Mucosa of stomach (tissue), 1 donor: ENCODE data around the gene GNRH2.
"Not testable (repeated sequence)": the region's sequence is repeated elsewhere in the genome, so short reads cannot be mapped to it uniquely, and the experiment has no call there.

Source experiments
- H3K27me3 ChIP-seq: one replicate; pipeline ENCODE4 v1.7.0; 2013; ENCODE audit warnings: mild to moderate bottlenecking, low read length; ENCODE audit not compliant: control insufficient read depth, insufficient read depth
- H3K36me3 ChIP-seq: one replicate; pipeline ENCODE4 v1.7.0; 2013; ENCODE audit warnings: low read length; ENCODE audit not compliant: control insufficient read depth, insufficient read depth
- H3K4me1 ChIP-seq: one replicate; pipeline ENCODE4 v1.7.0; 2013; ENCODE audit warnings: mild to moderate bottlenecking, low read length; ENCODE audit not compliant: control insufficient read depth, insufficient read depth
- H3K4me3 ChIP-seq: one replicate; pipeline ENCODE4 v1.7.0; 2013; ENCODE audit warnings: low read length
- H3K9ac ChIP-seq: one replicate; pipeline ENCODE4 v1.7.0; 2013; ENCODE audit warnings: mild to moderate bottlenecking, low read length, moderate library complexity
- H3K9me3 ChIP-seq: one replicate; pipeline ENCODE4 v1.7.0; 2013; ENCODE audit warnings: mild to moderate bottlenecking, low read length, moderate library complexity; ENCODE audit not compliant: control insufficient read depth
- donor health status: Pancreatic carcinoma.

The GNRH2 gene

DNA sequence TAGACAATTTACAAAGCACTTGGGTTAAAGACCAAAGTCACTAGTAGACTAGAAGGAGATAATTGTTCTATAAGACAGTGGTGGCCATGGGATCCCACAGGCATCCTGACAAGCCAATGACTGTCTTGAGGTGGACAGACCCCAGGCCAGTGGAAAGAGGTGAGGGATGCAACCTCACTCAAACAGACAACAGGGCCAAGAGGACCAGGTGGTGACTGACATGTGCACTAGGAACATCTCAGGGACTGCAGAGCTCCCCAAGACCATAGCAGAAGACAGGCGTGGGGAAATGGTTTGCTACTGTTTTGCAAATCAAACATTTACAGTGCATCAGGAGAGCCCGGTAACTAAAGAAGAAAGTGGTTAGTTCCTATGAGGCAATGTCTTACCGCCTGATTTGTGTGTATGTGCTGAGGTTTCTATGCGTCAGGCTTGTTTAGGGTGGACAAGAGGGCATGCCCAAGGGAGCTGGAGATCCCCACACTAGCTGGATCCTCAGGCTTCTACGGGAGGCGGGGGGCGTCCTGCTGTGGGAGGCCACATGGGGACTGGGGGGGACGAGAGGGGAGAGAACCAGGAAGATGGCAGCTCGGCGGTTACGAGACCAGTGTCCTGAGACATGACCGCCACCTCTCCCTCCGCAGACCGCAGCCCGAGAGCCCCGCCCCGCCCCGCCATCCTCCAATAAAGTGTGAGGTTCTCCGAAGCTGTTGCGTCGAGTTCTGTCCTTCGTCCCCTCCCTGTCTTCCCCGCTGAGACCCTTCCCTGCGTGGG is 1.8 kb downstream of the GNRH2 start:
- Histone ChIP-seq H3K4me1 (peaks cover 19% of the 10 kb centered on the region), H3K4me3 (peak overlapping the region; percentile 79), H3K27me3 (no peaks in the 10 kb centered on the region), H3K9ac (peak overlapping the region; percentile 70), H3K36me3 (peaks cover 9% of the 10 kb centered on the region), H3K9me3 (no peaks in the 10 kb centered on the region)

DNA sequence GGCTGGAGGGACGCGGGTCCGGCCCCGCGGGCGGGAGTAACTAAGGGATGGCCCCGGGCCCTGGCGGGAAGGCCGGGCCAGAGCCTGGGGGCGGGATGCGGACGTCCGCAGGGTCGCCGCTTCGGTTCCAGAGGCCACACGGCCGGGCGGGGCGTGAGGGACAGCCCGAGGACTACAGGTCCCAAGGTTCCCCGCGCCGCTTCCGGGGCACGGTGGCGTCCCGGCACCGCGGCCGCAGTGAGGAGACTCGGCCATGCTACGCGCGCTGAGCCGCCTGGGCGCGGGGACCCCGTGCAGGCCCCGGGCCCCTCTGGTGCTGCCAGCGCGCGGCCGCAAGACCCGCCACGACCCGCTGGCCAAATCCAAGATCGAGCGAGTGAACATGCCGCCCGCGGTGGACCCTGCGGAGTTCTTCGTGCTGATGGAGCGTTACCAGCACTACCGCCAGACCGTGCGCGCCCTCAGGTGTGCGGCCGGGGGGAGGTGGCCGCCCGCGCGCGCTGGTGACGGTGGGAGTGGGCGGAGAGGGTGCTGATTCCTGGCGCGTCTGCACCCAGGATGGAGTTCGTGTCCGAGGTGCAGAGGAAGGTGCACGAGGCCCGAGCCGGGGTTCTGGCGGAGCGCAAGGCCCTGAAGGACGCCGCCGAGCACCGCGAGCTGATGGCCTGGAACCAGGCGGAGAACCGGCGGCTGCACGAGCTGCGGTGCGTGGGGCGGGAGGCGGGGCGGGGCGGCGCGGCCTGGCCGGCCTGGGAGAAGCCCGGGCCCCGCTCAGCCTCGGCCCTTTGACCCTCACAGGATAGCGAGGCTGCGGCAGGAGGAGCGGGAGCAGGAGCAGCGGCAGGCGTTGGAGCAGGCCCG is 2.6 kb downstream of the GNRH2 start, which contains the start of gene MRPS26:
TSS of gene MRPS26 (plus strand) at position 237 of the 861 bp plus-strand sequence. CDS start at position 254, 17 bp downstream.
- peak within 1 kb of the TSS; percentile 70 for H3K9ac ChIP-seq
- peaks cover 19% of the 10 kb centered on the region for H3K4me1 ChIP-seq
- peaks cover 9% of the 10 kb centered on the region for H3K36me3 ChIP-seq
- peak within 1 kb of the TSS; percentile 79 for H3K4me3 ChIP-seq
- H3K27me3 ChIP-seq = no peaks in the 10 kb centered on the region
- H3K9me3 ChIP-seq = no peaks in the 10 kb centered on the region

DNA sequence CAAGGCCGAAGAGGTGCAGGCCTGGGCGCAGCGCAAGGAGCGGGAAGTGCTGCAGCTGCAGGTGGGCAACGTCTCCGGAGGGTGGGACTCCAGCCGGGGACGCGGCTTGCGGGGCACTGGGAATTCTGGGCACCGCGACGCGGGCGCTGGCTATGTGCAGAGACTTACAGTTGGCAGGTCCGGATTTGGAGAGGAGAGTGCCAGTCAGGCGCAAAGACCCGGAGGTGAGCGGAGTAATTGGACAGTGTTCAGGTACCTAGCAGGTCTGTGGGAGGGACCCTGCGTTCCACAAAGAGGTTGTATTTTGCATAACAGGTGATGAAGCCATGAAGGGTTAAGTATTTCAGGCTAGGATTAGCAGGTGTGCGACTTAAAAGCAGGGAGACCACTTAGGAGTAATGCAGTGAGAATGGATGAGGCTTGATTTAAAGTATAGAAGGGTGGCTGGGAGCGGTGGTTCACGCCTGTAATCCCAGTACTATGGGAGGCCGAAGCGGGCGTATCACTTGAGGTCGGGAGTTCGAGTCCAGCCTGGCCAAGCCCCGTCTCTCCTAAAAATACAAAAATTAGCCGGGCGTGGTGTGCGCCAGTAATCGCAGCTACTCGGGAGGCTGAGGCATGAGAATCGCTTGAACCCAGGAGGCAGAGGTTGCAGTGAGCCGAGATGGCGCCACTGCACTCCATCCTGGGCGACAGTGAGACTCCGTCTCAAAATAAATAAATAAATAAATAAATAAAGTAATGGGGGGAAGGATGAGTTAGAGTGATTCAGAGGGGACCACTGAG is 3.4 kb downstream of the GNRH2 start:
- H3K4me1 ChIP-seq = peaks cover 15% of the 10 kb centered on the region
- peaks cover 9% of the 10 kb centered on the region for H3K36me3 ChIP-seq
- H3K4me3 ChIP-seq = peak overlapping the region; percentile 79
- H3K9me3 ChIP-seq = no peaks in the 10 kb centered on the region
- peak overlapping the region; percentile 70 for H3K9ac ChIP-seq
- no peaks in the 10 kb centered on the region for H3K27me3 ChIP-seq

DNA sequence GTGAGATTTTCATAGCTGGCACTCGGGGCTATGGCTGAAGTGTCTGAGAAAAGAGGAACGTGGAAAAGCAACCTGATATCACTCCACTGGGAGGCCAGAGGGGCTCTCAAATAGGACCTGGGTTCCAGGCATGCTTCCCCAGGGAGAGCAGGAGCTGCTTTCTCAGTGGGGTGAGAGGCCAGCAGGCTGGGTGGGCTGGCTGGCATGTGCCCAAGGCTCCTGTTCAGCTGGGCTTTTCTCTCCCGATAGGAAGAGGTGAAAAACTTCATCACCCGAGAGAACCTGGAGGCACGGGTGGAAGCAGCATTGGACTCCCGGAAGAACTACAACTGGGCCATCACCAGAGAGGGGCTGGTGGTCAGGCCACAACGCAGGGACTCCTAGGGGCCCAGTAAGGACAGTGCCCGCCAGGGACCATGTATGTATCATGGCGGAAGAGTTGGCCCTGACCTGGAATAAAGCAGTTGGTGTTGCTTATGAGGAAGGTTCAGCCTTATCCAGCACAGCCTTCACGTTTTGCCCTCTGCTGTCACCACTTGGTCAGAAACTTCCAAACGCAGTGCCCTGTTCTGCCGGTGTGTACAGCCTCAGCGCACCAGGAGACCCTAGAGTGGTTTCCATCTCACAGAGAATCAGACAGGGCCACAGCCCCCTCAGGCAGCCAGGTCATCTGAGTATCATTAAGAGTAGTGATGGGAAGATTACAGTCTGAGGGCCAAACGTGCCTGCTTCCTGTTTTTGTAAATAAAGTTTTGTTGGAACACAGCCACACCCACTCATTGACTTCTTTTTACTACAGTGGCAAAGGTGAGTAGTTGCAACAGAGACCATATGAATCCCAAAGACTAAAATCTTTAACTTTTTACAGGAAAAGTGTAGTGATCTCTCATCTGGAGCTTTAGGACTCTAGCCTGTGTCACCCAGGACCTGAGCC is 4.3 kb downstream of the GNRH2 start:
- no peak overlapping the region for H3K4me3 ChIP-seq

DNA sequence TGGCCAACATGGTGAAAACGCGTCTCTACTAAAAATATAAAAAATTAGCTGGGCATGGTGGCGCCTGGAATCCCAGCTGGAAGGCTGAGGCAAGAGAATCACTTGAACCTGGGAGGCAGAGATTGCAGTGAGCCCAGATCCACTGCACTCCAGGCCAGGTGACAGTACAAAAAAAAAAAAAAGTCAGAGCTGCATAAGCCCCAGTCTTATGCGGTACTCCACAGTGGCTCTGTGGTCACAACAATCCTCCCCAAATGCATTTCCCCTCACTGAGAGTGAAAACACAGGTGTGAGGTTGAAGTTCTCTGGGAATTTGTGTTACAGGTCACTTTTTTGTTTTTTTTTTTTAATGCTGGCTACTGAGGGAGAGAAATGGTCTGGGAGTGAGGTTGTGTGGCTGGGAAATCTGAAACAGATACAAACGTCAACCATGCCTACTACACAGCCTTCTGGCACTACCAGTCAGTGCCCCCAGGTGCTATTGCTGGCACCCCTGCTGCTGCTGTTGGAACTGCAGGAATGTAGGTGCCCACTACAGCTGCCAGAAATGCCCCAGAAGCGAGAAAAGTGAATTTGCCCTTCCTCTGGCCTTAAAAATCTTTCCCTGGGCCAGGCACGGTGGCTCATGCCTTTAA is 8.1 kb downstream of the GNRH2 start:
- Histone ChIP-seq H3K9ac (no peak overlapping the region), H3K4me3 (no peak overlapping the region), H3K27me3 (no peaks in the 10 kb centered on the region)

More for the DNA sequence above, 4.3 kb downstream of the GNRH2 start:
- peaks cover 13% of the 10 kb centered on the region for H3K4me1 ChIP-seq
- peaks cover 9% of the 10 kb centered on the region for H3K36me3 ChIP-seq
- no peaks in the 10 kb centered on the region for H3K27me3 ChIP-seq
- no peak overlapping the region for H3K9ac ChIP-seq
- H3K9me3 ChIP-seq = no peaks in the 10 kb centered on the region

DNA sequence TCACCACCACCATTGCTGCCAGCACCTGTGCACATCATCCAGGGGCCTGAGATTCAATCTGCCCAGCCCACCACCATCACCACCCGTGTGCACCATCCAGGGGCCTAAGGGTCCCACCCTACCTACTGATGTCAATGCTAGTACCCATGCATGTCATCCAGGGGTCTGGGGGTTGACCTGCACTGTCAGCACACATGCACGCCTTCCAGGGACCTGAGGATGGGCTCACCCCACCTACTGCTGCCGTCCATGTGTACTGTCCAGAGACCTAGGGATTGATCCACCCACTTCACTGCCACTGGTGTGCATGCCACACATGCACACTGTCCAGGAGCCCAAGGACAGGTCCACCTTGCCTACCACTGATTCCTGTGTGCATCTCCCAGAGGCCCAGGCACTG is 16.1 kb downstream of the GNRH2 start:
- Histone ChIP-seq H3K9ac (no peak overlapping the region), H3K4me1 (no peaks in the 10 kb centered on the region), H3K36me3 (no peaks in the 10 kb centered on the region), H3K9me3 (no peaks in the 10 kb centered on the region), H3K27me3 (no peaks in the 10 kb centered on the region), H3K4me3 (no peak overlapping the region)

More for the DNA sequence above, 8.1 kb downstream of the GNRH2 start:
- Histone ChIP-seq H3K9me3 (no peaks in the 10 kb centered on the region), H3K4me1 (peaks cover 13% of the 10 kb centered on the region), H3K36me3 (peaks cover 9% of the 10 kb centered on the region)

DNA sequence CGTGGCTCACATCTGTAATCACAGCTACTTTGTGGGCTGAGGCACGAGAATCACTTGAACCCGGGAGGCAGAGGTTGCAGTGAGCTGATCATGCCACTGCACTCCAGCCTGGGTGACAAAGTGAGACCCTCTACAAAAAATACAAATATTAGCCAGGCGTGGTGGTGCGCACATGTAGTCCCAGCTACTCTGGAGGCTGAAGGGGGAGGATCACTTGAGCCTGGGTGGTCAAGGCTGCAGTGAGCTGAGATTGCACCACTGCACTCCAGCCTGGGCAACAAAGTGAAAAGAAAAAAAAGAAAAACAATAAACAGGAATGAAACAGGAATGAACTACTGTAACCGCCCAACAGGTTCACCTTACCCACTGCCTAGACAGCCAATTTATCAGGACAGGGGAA is 20.7 kb downstream of the GNRH2 start:
- H3K4me1 ChIP-seq, H3K9ac ChIP-seq, H3K4me3 ChIP-seq, H3K27me3 ChIP-seq, H3K36me3 ChIP-seq, H3K9me3 ChIP-seq: not testable (repeated sequence)

DNA sequence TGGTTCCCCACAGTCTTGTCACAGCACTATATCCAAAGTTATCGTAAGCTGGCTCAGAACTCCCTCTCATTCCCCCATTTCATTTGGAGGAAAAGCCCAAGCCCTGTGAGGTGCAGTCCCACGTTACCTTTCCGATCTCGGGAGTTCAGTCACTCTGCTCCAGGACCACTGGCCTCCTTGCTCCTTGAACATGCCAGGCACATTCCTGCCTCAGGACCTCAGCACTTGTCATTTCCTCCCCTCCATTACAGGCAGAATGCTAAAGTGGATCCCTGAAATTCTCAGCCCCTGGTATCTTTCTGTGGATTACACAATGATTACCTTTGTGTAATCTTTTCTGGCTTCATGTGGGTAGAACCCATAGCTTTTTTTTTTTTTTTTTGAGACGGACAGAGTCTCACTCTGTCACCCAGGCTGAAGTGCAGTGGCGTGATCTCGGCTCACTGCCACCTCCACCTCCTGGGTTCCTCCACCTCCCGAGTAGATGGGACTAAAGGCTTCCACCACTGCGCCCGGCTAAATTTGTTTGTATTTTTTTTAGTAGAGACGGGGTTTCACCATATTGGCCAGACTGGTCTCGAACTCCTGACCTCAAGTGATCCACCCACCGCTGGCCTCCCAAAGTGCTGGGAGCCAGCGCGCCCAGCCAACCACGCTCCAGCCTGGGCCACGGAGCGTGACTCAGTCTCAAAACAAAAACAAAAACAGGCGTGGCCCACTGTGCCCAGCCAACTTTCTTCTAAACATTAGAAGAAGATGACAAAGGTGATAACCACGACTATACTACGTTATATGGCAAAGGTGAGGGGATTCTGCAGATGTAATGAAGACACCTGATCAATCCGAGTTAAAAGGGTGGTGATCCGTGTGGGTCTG is 24.0 kb downstream of the GNRH2 start:
- peaks cover 9% of the 10 kb centered on the region for H3K4me1 ChIP-seq
- H3K27me3 ChIP-seq = peaks cover 9% of the 10 kb centered on the region
- no peaks in the 10 kb centered on the region for H3K9me3 ChIP-seq
- H3K9ac ChIP-seq = no peak overlapping the region
- H3K4me3 ChIP-seq = no peak overlapping the region
- H3K36me3 ChIP-seq = no peaks in the 10 kb centered on the region

DNA sequence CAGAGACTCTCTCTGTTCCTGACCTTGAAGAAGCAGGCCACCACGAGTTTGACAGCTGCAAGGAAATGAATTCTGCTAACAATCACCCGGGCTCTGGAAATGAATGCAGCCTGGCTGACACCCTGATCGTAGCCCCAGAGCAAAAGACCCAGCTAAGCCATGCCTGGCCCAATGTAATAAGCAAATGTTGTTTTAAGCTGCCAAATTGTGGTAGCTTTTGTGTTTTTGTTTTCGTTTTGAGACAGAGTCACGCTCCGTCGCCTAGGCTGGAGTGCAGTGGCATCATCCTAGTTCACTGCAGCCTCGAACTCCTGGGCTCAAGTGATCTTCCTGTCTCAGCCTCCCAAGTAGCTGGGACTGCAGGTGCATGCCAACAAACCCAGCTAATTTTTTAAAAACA is 24.7 kb downstream of the GNRH2 start:
- H3K4me3 ChIP-seq = no peak overlapping the region
- no peaks in the 10 kb centered on the region for H3K9me3 ChIP-seq
- no peak overlapping the region for H3K9ac ChIP-seq
- no peaks in the 10 kb centered on the region for H3K36me3 ChIP-seq
- peaks cover 16% of the 10 kb centered on the region for H3K27me3 ChIP-seq
- peaks cover 12% of the 10 kb centered on the region for H3K4me1 ChIP-seq
